HL-60/S4 treated with retinoic acid at 250 ng/mL for 4 days and 3 days (cell line): ENCODE data around the gene SNTG2.

Source experiments
- in situ Hi-C: fragments of 300-500 bp; cut with MboI; formaldehyde crosslinking; loops from 2 replicates; pipeline ENCODE4 v1.7.0; 2022; ENCODE audit warnings: low sequenced_read_pairs

SNTG2 gene

DNA sequence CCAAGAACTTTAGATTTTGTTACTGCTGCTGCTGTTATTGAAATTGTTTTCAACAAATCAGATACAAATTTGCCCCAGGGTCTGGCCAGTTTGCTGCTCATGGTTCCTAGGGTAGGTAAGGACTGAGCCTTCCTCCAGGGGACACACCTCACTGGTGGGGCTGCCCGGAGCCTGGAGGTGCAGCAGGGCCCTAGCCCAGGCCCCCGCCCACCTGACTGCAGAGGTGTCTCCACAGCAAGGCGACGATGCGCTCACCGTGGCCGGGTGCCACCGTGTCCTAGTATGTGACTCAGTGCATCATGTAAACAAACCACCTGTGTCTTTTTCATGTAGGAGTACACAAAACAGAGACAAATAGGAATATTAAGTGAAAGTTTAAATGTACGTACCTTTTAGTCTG lies 309.1 kb downstream of the SNTG2 start:
- in situ Hi-C loops: no loop called here

GRCh38 chr2:1262609-1263008 lies 312.0 kb downstream of the SNTG2 start:
- in situ Hi-C loops: no loop called here

GRCh38 chr2:1265454-1265853 lies 314.8 kb downstream of the SNTG2 start:
- in situ Hi-C loops: no loop called here

GRCh38 chr2:1266351-1266750 lies 315.7 kb downstream of the SNTG2 start:
- in situ Hi-C loops: no loop called here

- in situ Hi-C loops: no loop called here
Measured at GRCh38 chr2:1268034-1268433, 317.4 kb downstream of the SNTG2 start.

DNA sequence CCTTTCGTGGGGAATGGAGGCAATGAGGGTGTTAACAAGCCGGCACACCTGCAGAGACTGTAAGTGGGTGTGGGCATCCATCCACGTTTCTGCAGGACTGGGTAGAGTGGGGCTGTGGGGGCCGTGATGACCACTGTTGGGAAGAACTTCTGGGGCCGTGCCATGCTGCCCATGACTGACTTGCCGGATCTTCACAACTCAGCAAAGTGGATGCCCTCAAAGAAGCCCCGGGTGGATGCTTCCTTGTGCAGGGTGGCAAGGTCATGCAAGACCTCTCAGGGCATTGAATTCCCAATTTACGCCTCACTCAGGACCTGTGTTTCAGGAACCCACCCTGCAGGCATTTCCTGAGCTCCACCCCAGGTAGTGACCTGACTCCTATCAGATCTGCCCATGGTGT lies 319.2 kb downstream of the SNTG2 start:
- in situ Hi-C loops: no loop called here

DNA sequence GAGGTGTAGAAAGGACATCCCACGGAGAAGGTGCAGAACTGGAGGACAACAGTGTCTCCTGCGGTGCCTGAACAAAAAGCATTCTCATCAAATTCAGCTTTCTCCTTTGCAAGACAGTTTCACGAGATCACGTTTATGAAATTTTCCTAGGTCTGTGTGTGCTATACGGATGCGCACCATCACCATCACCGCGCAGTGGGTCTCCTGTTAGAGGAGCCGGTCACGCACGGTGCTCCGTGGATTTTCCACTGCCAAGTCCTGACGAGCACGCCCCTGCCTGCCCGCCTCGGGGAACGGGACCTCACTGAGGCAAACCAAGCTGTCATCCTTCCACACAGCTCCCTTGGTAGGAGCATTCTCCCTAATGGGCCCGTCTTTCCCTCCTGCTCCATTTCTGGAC lies 322.2 kb downstream of the SNTG2 start:
- in situ Hi-C loops: no loop called here

DNA sequence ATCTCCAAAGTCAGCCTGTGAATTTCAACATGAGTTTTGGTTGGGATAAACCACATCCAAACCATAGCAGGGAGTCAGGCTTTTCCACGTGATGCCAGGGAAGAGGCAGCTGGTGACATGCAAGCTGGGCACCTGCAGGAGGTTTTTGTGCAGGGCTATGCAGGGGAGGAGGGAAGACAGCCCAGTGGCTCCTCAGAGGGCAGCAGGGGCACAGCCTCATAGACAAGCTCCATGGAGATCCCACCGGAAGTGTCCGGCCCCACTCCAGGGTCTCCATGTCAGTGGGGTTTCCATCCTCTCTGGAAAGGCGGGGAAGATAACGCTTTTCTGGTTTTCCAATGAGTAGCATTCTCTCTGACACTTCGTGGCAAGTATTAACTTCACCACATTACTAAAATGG lies 327.0 kb downstream of the SNTG2 start:
- in situ Hi-C loops: no loop called here

- in situ Hi-C loops: no loop called here
Measured at GRCh38 chr2:1278125-1278524, 327.5 kb downstream of the SNTG2 start.

- in situ Hi-C loops: no loop called here
Measured at GRCh38 chr2:1278861-1279260, 328.2 kb downstream of the SNTG2 start.

GRCh38 chr2:1282552-1282951 lies 331.9 kb downstream of the SNTG2 start:
- in situ Hi-C loops: no loop called here

- in situ Hi-C loops: no loop called here
Measured at GRCh38 chr2:1283020-1283801, 332.6 kb downstream of the SNTG2 start.

- in situ Hi-C loops: no loop called here
Measured at GRCh38 chr2:1283871-1284270, 333.2 kb downstream of the SNTG2 start.

- in situ Hi-C loops: no loop called here
Measured at GRCh38 chr2:1286929-1287328, 336.3 kb downstream of the SNTG2 start.

DNA sequence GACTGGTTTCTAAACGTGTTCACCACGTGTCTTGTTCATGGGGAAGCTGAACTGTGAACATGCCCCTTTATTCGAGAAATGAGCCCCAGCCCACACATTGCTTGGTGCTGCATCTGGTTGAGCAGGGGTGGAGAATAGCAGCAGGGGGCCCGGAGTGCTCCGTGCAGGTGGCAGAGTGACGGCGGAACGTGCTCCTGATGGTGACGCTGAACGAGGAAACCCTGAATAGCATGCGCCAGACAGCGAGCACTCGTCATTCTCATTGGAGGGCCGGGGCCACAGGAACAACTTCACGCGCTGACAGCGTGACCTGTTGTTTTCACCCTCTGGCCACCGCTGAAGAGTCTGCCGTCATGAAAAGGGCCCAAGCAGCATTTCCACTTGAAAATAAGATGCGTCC lies 336.8 kb downstream of the SNTG2 start:
- in situ Hi-C loops: no loop called here

GRCh38 chr2:1294900-1295299 lies 344.3 kb downstream of the SNTG2 start:
- in situ Hi-C loops: no loop called here

- in situ Hi-C loops: no loop called here
Measured at GRCh38 chr2:1295740-1296139, 345.1 kb downstream of the SNTG2 start.

GRCh38 chr2:1297372-1298159 lies 346.9 kb downstream of the SNTG2 start:
- in situ Hi-C loops: no loop called here

GRCh38 chr2:1299043-1299442 lies 348.4 kb downstream of the SNTG2 start:
- in situ Hi-C loops: no loop called here

DNA sequence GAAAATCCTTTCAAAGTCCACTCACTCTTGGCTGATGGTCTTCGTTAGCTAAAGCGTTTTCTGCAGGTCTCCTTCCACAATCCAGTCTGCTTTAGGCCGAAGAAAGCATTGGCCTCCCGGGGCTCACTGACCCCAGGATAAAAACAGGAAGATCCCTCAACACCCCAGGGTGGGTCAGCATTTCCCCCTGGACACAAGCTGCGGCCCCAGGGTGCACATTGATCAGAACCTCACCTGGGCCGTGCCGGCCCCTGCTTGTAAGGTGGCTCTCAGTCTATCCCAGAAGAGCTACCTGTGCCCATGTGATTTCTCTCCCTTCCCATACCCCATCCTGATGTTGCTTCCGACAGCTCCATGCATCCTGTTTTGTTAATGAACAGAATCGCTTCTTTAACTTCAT lies 349.6 kb downstream of the SNTG2 start:
- in situ Hi-C loops: no loop called here

DNA sequence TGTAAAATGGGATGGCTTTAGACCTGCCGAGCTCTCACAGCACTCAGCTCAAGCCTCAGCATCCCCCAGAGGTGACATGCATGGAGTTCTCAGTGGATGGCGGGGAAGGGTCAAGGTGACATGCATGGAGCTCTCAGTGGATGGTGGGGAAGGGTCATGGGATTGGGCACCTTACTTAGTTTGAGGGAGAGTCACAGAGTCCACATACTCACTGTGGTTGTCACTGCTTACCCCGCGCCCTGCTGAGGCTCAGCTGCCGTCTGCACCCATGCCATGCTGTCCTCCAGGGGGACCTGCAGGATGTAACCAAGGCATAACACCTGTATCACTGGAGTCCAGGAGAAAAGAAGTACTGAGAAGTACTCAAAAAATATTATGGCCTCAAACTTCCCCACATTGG lies 350.4 kb downstream of the SNTG2 start:
- in situ Hi-C loops: no loop called here

DNA sequence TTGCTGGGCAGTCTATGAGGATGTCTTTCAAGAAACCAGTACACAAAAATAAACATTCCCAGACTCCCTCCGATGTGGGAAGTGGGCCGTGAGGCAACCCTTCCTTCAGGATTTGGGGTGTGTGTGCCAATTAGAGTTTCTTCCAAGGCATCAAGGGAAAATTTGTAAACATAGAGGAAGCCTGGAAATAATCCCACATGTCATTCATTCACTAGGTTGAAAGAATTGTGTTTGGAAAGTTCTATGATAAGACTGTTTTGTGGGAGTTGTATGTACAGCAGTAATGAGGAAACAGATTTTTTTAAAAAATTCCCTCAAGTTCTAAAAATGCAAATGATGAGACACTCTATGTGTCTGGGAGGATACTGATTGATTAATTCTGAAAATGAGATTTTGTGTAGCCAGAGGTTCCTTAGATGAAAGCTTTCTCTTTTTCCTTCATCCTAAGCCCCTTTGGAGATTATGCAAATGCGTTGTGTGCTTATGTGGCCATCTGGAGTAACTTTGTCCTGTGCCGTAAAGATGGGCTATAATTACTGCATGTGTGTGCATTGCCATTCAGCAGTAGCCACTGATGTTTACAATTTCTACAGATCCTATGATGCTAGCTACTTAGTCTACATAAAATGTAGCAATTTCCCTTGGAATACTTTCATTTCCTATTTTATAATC lies 354.8 kb downstream of the SNTG2 start:
- in situ Hi-C loops: no loop called here
